SH-SY5Y (cell line): ENCODE measurements around the gene FLNA.

ENCODE experiments used
- GATA2 ChIP-seq: IDR thresholded peaks from 2 replicates; pipeline ENCODE4 v1.6.1; 2011; ENCODE audit warnings: mild to moderate bottlenecking, low read depth, low read length
- GATA3 ChIP-seq: IDR thresholded peaks from 2 replicates; pipeline ENCODE4 v1.6.1; 2011; ENCODE audit warnings: low read depth, mild to moderate bottlenecking, low read length, moderate library complexity

DNA sequence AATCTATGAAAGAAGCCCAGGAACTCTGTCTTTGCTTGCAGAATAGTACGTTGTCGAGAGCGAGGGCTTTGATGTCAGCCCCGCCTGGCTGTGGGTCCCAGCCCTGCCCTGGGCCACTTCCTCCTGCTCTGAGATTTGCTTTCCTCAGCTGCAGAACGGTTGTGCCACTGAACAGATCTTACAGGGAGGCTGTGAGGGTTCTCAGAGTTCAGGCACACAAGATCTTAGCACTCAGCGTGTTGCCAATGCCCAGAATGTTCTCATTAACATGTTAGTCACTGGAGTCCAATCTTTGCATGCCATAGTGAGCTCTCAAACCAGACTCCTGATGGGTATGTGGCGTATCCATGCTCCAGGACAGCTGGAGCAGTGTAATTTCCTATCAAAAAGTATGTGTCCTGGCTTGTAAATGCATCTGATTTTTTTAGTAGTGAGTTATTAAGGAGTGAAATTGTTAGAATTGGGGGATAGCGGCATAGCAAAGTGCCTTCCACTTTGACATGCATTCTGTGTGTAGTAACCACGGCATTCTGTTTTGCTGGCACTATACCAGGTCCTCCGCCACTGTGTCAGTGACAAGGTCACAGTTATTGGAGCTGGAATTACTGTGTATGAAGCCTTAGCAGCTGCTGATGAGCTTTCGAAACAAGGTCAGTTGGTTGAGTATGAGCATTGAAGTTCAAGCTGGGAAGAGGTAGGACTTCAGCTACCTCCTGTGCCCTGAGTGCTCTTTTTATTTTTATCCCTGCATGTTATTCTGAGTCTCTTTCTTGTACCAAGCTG is 47.2 kb downstream of the FLNA start:
- TF ChIP-seq GATA2 (no peak), GATA3 (no peak)
